Neuronal stem cell (in vitro differentiated cells): Measurements from ENCODE around the gene RNF121.

ENCODE experiments used
- DNase-seq: peaks from one replicate; pipeline ENCODE4 v3.0.0-alpha.2; 2013; ENCODE audit warnings: low spot score
- H2AFZ ChIP-seq: one replicate; pipeline ENCODE4 v1.6.1; 2013; ENCODE audit warnings: mild to moderate bottlenecking, low read length, inconsistent platforms
- H2AK5ac ChIP-seq: 2 replicates; pipeline ENCODE4 v1.6.1; 2013; ENCODE audit warnings: low read depth, mild to moderate bottlenecking, inconsistent platforms, low read length, moderate library complexity, mixed read lengths
- H2BK120ac ChIP-seq: 2 replicates; pipeline ENCODE4 v1.6.1; 2013; ENCODE audit warnings: low read depth, mild to moderate bottlenecking, inconsistent platforms, low read length, moderate library complexity, mixed read lengths
- H2BK12ac ChIP-seq: one replicate; pipeline ENCODE4 v1.6.1; 2013; ENCODE audit warnings: low read length, inconsistent platforms
- H2BK15ac ChIP-seq: 2 replicates; pipeline ENCODE4 v1.6.1; 2013; ENCODE audit warnings: mild to moderate bottlenecking, low read length, inconsistent platforms, mixed read lengths
- H2BK5ac ChIP-seq: one replicate; pipeline ENCODE4 v1.6.1; 2013; ENCODE audit warnings: inconsistent platforms, mild to moderate bottlenecking, low read length, moderate library complexity
- H3K14ac ChIP-seq: one replicate; pipeline ENCODE4 v1.6.1; 2013; ENCODE audit warnings: low read length, inconsistent platforms
- H3K18ac ChIP-seq: 2 replicates; pipeline ENCODE4 v1.6.1; 2013; ENCODE audit warnings: low read length, inconsistent platforms
- H3K23ac ChIP-seq: 2 replicates; pipeline ENCODE4 v1.6.1; 2013; ENCODE audit warnings: low read depth, mild to moderate bottlenecking, mixed read lengths, low read length, inconsistent platforms; ENCODE audit not compliant: poor library complexity
- H3K27ac ChIP-seq: replicated peaks from 3 replicates; pipeline ENCODE4 v1.5.1; 2013; ENCODE audit warnings: low read length, inconsistent platforms
- H3K27me3 ChIP-seq, 3 experiments: 2 replicates each; pipeline ENCODE4 v1.6.1; 2013; ENCODE audit warnings: low read length in 3 of 3, mild to moderate bottlenecking in 2 of 3, inconsistent platforms in 1 of 3, low read depth in 1 of 3, mixed read lengths in 1 of 3, moderate library complexity in 1 of 3; ENCODE audit not compliant: control insufficient read depth in 3 of 3, insufficient read depth in 3 of 3
- H3K36me3 ChIP-seq, 2 donors: replicated peaks in 1 of 2; 2 replicates each; pipeline ENCODE4 v1.6.1; 2013; ENCODE audit warnings: low read length in 2 of 2; ENCODE audit not compliant: control insufficient read depth in 2 of 2, insufficient read depth in 2 of 2
- H3K4ac ChIP-seq: 2 replicates; pipeline ENCODE4 v1.6.1; 2013; ENCODE audit warnings: inconsistent platforms, mild to moderate bottlenecking, low read length, moderate library complexity
- H3K4me1 ChIP-seq, 2 donors: 1 replicate in 1 of 2; 2 replicates in 1 of 2; pipeline ENCODE4 v1.6.1; 2013; ENCODE audit warnings: low read length in 2 of 2, low read depth in 1 of 2; ENCODE audit not compliant: control insufficient read depth in 2 of 2, insufficient read depth in 1 of 2
- H3K4me2 ChIP-seq: one replicate; pipeline ENCODE4 v1.6.1; 2013; ENCODE audit warnings: mild to moderate bottlenecking, low read length, inconsistent platforms; ENCODE audit not compliant: insufficient read depth, poor library complexity, severe bottlenecking
- H3K4me3 ChIP-seq, 2 donors: 2 replicates each; pipeline ENCODE4 v1.5.1; 2013; ENCODE audit warnings: low read length in 2 of 2, mild to moderate bottlenecking in 2 of 2, inconsistent platforms in 1 of 2, moderate library complexity in 1 of 2
- H3K79me1 ChIP-seq: one replicate; pipeline ENCODE4 v1.6.1; 2013; ENCODE audit warnings: low read depth, mild to moderate bottlenecking, inconsistent platforms, low read length, moderate library complexity
- H3K9ac ChIP-seq: one replicate; pipeline ENCODE4 v1.6.1; 2013; ENCODE audit warnings: mild to moderate bottlenecking, low read depth, low read length, inconsistent platforms; ENCODE audit not compliant: poor library complexity
- H3K9me3 ChIP-seq, 2 donors: replicated peaks in 1 of 2; 2 replicates each; pipeline versions ENCODE3 to v1.6.1; 2013; ENCODE audit warnings: low read length in 2 of 2, mild to moderate bottlenecking in 2 of 2, inconsistent platforms in 1 of 2, low read depth in 1 of 2, mixed read lengths in 1 of 2, moderate library complexity in 1 of 2; ENCODE audit not compliant: control insufficient read depth in 2 of 2, insufficient read depth in 1 of 2
- H4K8ac ChIP-seq: one replicate; pipeline ENCODE4 v1.6.1; 2013; ENCODE audit warnings: low read depth, mild to moderate bottlenecking, inconsistent platforms, low read length, moderate library complexity
- H4K91ac ChIP-seq: one replicate; pipeline ENCODE4 v1.6.1; 2013; ENCODE audit warnings: low read length, low read depth, mild to moderate bottlenecking, inconsistent platforms; ENCODE audit not compliant: poor library complexity
- WGBS, 2 donors: extraction: QIAGEN DNeasy Blood & Tissue Kit; methylation state at CpG; one replicate each; pipeline ENCODE4 v1.1.7; 2013; ENCODE audit warnings: missing lambda C conversion rate in 2 of 2, mixed read lengths in 1 of 2; ENCODE audit not compliant: insufficient read length in 2 of 2, insufficient replicate concordance in 1 of 2; ENCODE audit errors: extremely low coverage in 2 of 2; 5-methylcytosine and 5-hydroxymethylcytosine counted together

Gene RNF121

GRCh38 chr11:72038491-72038890 lies 109.6 kb downstream of the RNF121 start:
- H2BK5ac ChIP-seq: no peak overlapping the region
- no peak overlapping the region for H3K9ac ChIP-seq
- no peaks in the 10 kb centered on the region for H3K27me3 ChIP-seq
- H4K8ac ChIP-seq: no peak overlapping the region
- no peak overlapping the region for H2BK15ac ChIP-seq
- no peak overlapping the region for H2AFZ ChIP-seq
- no peak overlapping the region for H2AK5ac ChIP-seq
- no peak overlapping the region for H3K4ac ChIP-seq
- no peak overlapping the region for H2BK120ac ChIP-seq
- no peak overlapping the region for H3K23ac ChIP-seq
- DNase-seq: no peak
- no peak overlapping the region for H2BK12ac ChIP-seq
- H3K4me3 ChIP-seq: no peak overlapping the region
- peaks cover 18 to 23% of the 10 kb centered on the region in 2 donors for H3K4me1 ChIP-seq
- peaks cover 7 to 37% of the 10 kb centered on the region in 2 donors for H3K36me3 ChIP-seq
- no peak overlapping the region for H3K18ac ChIP-seq
- WGBS, 2 donors: no CpG with 5 or more reads among the region's 2 CpGs
- H3K27ac ChIP-seq: no peak overlapping the region
- H3K9me3 ChIP-seq: no peaks in the 10 kb centered on the region
- no peak overlapping the region for H4K91ac ChIP-seq
- H3K79me1 ChIP-seq: peaks cover 9% of the 10 kb centered on the region
- no peak overlapping the region for H3K14ac ChIP-seq
- no peak overlapping the region for H3K4me2 ChIP-seq

GRCh38 chr11:72039031-72039855 lies 110.4 kb downstream of the RNF121 start:
- Histone ChIP-seq H2AK5ac (peak overlapping the region; percentile 33), H3K23ac (no peak overlapping the region), H4K8ac (no peak overlapping the region), H3K4me2 (peak overlapping the region; percentile 85), H3K4me3 (peak overlapping the region in 1 of 2 donors; percentile 68), H3K9ac (peak overlapping the region; percentile 10), H3K14ac (no peak overlapping the region), H3K4ac (no peak overlapping the region), H2BK5ac (no peak overlapping the region), H3K9me3 (no peaks in the 10 kb centered on the region), H2BK120ac (no peak overlapping the region), H3K36me3 (peaks cover 4 to 29% of the 10 kb centered on the region in 2 donors), H4K91ac (no peak overlapping the region), H3K79me1 (peaks cover 7% of the 10 kb centered on the region), H3K27me3 (no peaks in the 10 kb centered on the region), H3K18ac (peak overlapping the region; percentile 76), H2BK15ac (no peak overlapping the region), H2AFZ (no peak overlapping the region), H3K27ac (no peak overlapping the region), H3K4me1 (peaks cover 18 to 23% of the 10 kb centered on the region in 2 donors), H2BK12ac (no peak overlapping the region)
- WGBS, 2 donors: no CpG with 5 or more reads among the region's 5 CpGs
- DNase-seq: no peak

- H3K4me1 ChIP-seq: peaks cover 18 to 23% of the 10 kb centered on the region in 2 donors
- H4K8ac ChIP-seq: no peak overlapping the region
- no peak overlapping the region for H3K4ac ChIP-seq
- no peak overlapping the region for H2BK5ac ChIP-seq
- H4K91ac ChIP-seq: no peak overlapping the region
- H3K27ac ChIP-seq: peak overlapping the region; percentile 97
- H2AK5ac ChIP-seq: peak overlapping the region; percentile 33
- H2BK120ac ChIP-seq: no peak overlapping the region
- peaks cover 4 to 23% of the 10 kb centered on the region in 2 donors for H3K36me3 ChIP-seq
- H3K14ac ChIP-seq: no peak overlapping the region
- no peak overlapping the region for H2BK12ac ChIP-seq
- no peaks in the 10 kb centered on the region for H3K27me3 ChIP-seq
- no peak overlapping the region for H3K23ac ChIP-seq
- no peak overlapping the region for H2BK15ac ChIP-seq
- H3K4me3 ChIP-seq: peak overlapping the region; percentile 68 to 83
- H3K9me3 ChIP-seq: no peaks in the 10 kb centered on the region
- DNase-seq: no peak
- WGBS, 2 donors: no CpG with 5 or more reads among the region's 6 CpGs
- peak overlapping the region; percentile 85 for H3K4me2 ChIP-seq
- peaks cover 7% of the 10 kb centered on the region for H3K79me1 ChIP-seq
- H3K18ac ChIP-seq: peak overlapping the region; percentile 85
- no peak overlapping the region for H2AFZ ChIP-seq
- peak overlapping the region; percentile 93 for H3K9ac ChIP-seq
Observed at GRCh38 chr11:72039856-72040401, 111.1 kb downstream of the RNF121 start.
